Fibroblast of upper back skin (primary cell): Measurements from ENCODE around the gene PRUNE2.

Source experiments
- DNase-seq: peaks from one replicate; pipeline ENCODE4 v3.0.0-alpha.2; 2013

The PRUNE2 gene

GRCh38 chr9:76730801-76731200 lies 175.1 kb downstream of the PRUNE2 start:
- DNase-seq = peak; percentile 58

- DNase-seq = no peak
Observed at GRCh38 chr9:76729980-76730737, 175.8 kb downstream of the PRUNE2 start.

GRCh38 chr9:76729116-76729515 lies 176.8 kb downstream of the PRUNE2 start:
- no peak for DNase-seq

DNA sequence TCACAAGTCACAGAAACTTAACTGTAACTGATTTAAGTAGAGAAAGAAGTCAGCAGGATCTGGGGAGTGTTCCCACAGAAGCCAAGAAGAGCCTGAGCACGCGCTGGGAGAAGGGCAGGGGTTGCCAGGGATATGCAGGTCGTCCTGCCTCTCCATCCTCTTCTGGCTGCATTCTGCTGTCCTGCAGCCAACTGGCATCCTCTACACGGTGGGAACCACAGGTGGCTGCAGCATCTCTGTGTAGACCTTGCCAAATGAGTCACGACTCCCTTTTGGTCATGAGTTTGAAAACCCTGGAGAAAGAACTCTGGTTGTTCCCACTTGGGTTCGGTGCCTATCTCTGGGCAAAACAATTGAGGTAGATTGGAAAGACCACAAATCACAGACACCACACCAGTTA lies 180.0 kb downstream of the PRUNE2 start:
- no peak for DNase-seq

GRCh38 chr9:76725011-76725546 lies 180.8 kb downstream of the PRUNE2 start:
- peak; percentile 38 for DNase-seq

- DNase-seq = no peak
Observed at GRCh38 chr9:76720245-76720644, 185.7 kb downstream of the PRUNE2 start.

DNA sequence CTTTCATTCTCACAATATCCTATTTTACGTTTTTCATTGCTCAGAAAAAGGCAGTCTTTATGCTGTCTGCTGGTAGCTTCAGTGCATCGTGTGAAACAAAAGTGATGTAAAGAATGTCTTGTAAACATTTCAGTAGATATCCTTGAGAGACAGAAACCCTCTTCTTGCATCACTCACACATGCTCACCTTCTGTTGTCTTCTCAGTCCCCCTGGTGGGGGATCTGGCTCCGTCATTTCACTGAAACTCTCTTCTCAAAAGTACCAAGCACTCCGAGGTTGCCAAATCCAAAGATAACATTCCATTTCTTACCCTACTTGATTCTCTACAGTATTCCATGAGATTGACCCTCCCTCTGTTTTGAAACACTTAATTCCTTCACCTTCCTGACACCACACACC lies 187.7 kb downstream of the PRUNE2 start:
- no peak for DNase-seq

DNA sequence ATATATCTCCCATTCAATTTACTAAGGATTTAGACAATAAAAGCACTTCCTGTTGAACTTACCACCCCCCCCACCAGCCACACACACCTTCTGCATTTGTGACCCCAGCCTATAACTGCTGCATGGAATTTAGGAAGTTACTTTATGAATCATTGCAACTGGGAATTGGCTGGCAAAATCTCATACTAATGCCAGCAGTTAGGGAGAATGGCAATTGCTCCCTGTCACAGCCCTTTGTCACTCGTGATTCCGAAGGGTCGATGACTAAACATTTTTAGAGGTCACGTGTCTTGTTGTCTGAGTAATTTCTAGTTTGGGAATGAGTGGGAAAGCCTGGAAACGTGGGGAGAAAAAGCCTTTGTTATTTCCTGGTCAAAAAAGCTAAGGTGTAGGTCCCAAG lies 188.3 kb downstream of the PRUNE2 start:
- DNase-seq = no peak

DNA sequence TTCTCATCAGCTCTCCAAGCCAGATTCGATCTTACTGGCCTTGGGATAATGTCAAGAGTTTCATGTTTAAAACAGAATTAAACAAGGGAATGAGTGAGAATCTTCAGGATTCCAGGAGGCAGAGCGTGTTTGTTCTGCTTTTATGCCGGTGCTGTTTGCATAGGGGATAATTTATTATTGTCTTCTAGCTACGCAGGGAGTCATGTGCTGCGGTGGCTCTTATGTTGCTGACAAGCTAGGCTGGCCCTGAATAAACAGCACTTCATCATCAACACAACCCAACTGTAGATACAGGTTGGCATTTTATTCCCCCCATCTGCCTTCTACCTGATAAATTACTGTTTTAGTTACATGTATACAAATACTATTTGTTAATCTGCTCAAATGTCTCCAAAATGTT lies 188.7 kb downstream of the PRUNE2 start:
- no peak for DNase-seq

DNA sequence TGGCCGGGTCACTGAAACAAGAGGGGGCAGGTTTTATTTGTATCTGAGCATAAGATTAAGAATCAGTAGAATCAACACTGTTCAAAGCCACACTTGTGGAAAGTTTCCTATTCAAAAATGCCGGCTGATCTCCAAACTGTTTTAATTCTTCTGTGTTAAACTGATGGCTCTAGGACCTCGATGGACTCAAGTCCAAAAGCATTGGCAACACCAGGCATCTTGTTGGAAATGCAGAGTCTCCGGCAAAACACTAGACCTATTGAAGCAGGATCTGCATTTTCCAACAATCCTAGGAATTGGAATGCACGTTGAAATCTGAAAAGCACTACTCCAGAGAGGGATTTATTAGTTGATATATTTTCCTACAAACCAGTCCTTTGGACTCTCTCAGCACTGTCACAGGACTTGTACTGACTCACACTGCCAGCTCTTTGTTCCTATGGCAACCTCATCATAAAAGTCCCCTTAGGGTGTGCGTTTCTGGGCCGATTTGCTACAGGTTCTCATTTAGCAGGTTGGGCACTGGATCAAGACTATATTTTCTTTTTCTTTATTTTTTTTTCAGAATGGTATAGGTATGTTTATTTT lies 189.7 kb downstream of the PRUNE2 start:
- DNase-seq = no peak

DNA sequence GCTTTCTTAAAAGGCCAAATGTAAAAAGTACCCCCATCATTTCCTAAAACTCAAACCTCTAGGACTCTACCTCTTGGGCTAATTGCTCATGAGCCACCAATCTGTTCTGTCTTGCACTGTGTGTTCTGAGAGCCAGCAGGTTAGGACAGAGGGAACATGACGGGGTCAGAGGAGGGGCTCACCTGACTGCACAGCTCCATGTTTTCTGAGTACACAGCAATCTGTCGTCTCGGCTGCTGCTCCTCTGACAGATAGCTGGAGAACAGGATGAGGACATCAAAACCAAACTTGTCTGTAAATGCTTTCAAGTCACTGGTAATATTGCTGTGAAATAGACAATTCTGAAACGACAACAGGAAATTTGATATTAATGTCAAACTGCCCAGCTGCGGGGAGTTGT lies 192.5 kb downstream of the PRUNE2 start:
- DNase-seq = no peak

DNA sequence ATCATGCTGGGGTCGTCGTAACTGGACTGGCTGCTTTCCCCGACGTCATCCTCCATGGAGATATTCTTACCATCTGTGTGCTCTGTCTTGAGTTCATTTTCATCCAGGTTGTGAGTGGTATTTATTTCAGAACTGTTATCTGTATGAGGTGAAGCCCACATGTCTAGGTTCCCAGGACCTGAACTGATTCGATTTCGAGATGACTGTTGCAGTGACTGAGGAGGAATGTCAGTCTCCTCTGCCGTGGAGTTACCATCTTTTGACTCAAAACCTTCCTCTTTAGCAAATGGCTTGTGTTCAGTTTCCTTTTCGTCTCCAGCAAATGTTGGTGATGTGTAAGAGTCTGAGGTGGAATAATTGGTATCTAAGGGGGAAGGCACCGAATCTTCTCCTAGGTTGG lies 196.9 kb downstream of the PRUNE2 start:
- DNase-seq = no peak

GRCh38 chr9:76707510-76707909 lies 198.4 kb downstream of the PRUNE2 start:
- DNase-seq = no peak

DNA sequence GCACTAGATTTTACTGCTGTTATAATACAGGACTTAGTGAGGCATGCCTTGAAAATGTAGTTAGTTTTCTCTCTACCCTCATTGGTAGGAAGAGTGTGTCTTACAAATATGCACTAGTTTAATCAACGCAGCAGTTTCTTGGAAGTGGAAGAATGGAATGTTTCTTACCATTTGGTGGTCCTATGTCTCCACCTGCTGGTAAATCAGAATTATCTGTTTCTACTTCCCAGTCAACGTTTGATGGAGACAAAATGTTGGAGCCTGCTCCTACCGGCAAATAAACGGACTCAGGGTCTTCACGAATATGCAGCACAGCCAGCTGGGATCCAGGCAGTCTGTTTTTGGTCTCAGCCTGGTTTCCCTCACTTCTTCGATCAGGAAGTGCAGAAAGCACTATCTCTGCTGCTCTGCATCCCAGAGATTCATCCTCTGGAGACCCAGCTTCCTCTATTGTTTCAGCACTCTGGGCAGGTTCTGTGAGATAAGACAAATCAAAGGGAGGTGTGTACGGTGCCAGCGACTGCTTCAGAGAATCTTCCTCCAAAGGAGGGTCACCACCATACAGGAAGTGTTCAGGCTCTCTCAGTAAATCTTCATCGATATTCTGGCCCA lies 201.2 kb downstream of the PRUNE2 start:
- peak; percentile 91 for DNase-seq

DNA sequence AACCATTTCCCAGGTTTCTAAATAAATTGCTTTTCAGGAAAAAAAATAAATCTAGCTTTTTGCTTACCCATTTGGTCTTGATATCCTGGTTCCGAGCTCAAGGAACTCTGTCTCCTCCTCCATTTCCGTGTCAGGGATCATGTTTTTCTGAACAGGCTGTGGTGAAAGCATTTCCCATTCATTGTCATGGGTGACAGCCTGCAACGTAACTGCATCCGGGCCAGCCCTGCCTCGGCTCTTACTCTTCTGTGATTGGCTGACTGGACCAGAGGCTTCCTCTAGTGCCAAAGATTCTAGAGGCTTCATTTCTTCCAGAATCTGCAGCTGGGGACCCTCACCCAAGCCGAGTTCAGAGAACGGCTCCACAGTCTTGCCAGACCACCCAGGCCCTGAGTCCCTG lies 202.6 kb downstream of the PRUNE2 start:
- DNase-seq = no peak

DNA sequence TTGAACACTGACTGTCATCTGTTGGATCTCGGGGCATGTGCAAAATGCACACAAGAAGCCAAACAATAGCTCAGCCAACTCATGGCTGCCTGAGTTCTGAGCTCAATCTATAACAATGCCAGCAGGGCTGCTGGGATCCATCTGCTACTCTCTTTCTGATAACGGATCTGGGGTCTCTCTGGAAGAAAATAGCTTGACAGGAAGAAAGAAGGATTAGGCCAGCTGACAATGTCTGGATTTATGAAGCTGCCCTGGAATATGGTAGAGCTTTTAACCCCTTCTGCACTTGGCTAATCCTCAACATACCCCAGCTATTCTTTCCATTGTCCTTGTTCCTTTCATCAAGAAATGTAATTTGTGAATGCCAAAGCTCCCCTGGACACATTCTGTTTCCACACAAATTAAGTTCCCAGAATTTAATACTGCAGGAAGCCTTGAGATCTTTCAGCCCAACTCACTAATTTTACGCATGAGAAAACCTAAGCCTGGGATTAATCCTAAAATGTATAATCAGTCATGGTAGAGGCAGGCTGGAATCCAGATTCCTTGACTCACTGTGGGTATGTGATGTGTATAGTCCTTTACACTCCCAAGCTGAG lies 204.4 kb downstream of the PRUNE2 start:
- DNase-seq = peak; percentile 87

GRCh38 chr9:76700916-76701315 lies 205.0 kb downstream of the PRUNE2 start:
- DNase-seq = no peak

GRCh38 chr9:76699971-76700370 lies 205.9 kb downstream of the PRUNE2 start:
- peak; percentile 85 for DNase-seq

GRCh38 chr9:76697554-76697953 lies 208.4 kb downstream of the PRUNE2 start:
- DNase-seq = no peak

GRCh38 chr9:76697081-76697480 lies 208.8 kb downstream of the PRUNE2 start:
- no peak for DNase-seq

DNA sequence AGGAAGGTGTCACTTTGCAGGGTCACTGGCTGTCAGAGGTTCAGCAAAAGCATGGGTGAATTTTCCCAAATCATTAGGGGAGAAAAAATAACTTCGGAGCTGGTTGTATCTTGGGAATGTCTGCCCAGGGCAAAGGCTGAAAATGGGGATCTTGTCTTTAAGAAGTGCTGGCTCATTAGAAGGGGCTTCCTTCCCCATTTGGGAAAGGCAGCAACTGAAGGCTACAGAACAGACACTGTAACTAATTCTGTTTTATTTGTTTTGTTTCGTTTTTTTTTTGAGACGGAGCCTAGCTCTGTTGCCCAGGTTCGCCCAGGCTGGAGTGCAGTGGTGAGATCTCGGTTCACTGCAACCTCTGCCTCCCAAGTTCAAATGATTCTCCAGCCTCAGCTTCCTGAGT lies 212.0 kb downstream of the PRUNE2 start:
- DNase-seq = no peak

GRCh38 chr9:76692458-76693129 lies 213.3 kb downstream of the PRUNE2 start:
- DNase-seq = no peak
